Testis (tissue), 3 donors: ENCODE data around the gene MYCN. TPM values are rescaled to one million over a fixed set of nuclear protein-coding genes. Genes with fewer than 3 reads are reported as not detected.

Experiments
- DNase-seq: peaks from one replicate; pipeline ENCODE4 v3.0.0-alpha.2; 2019
- H3K27ac ChIP-seq, 2 donors: fragments of 200-600 bp; sonication (generic); one replicate each; pipeline ENCODE4 v1.5.1; 2019
- H3K27me3 ChIP-seq: fragments of 200-600 bp; sonication (generic); one replicate; pipeline ENCODE4 v1.5.1; 2019
- H3K36me3 ChIP-seq: fragments of 200-600 bp; sonication (generic); one replicate; pipeline ENCODE4 v1.5.1; 2017; ENCODE audit warnings: low read depth; ENCODE audit errors: missing control alignments
- H3K4me1 ChIP-seq: fragments of 200-600 bp; sonication (generic); one replicate; pipeline ENCODE4 v1.5.1; 2019
- H3K4me3 ChIP-seq, 2 donors: fragments of 200-600 bp; sonication (generic); one replicate each; pipeline ENCODE4 v1.5.1; 2017 to 2019
- H3K9me3 ChIP-seq: fragments of 200-600 bp; sonication (generic); one replicate; pipeline ENCODE4 v1.5.1; 2017
- CTCF ChIP-seq, 3 experiments: fragments of 450-650 bp in 2 of 3; fragments of 200-600 bp in 1 of 3; sonication (generic) in 1 of 3; IDR thresholded peaks; one replicate each; pipeline ENCODE4 v1.5.1; 2016 to 2019; ENCODE audit warnings: antibody characterized with exemption in 3 of 3, mild to moderate bottlenecking in 2 of 3, moderate library complexity in 1 of 3
- POLR2A ChIP-seq: fragments of 450-650 bp; IDR thresholded peaks from one replicate; pipeline ENCODE4 v1.6.1; 2017; ENCODE audit warnings: antibody characterized with exemption, mild to moderate bottlenecking, moderate library complexity
- WGBS, 2 donors: methylation state at CpG; one replicate each; pipeline ENCODE4 v1.1.5; 2018; 5-methylcytosine and 5-hydroxymethylcytosine counted together
- intact Hi-C: fragments of 100-400 bp; cut with DNase I; formaldehyde crosslinking; loops from one replicate; pipeline ENCODE4 v1.15.1; 2023; ENCODE audit warnings: low total_unique reads
- polyA plus RNA-seq: library from polyadenylated mRNA; stranded (reverse); fragments of 350-450 nt; fragmentation: Illumina TruSeq; extraction: RNeasy Lipid Tissue Mini Kit (QIAGEN cat#74804); gene quantifications from one replicate; pipeline ENCODE4 v1.2.3, GENCODE V29; 2014; ENCODE audit warnings: low read depth, low replicate concordance; ENCODE audit not compliant: insufficient read depth
- total RNA-seq, 2 donors: library from RNA; depleted of rRNA; stranded (reverse); fragments of >200 nt; gene quantifications; one replicate each; pipeline ENCODE4 v1.2.3, GENCODE V29; 2016

Gene MYCN
- total and polyA plus RNA-seq, 3 donors from 2014 or later, result 6.9 to 8.1 (median 6.9) TPM

- Histone ChIP-seq H3K4me3 (no peak overlapping the region), H3K9me3 (no peaks in the 10 kb centered on the region), H3K27ac (no peak overlapping the region), H3K36me3 (no peaks in the 10 kb centered on the region), H3K4me1 (peaks cover 5% of the 10 kb centered on the region), H3K27me3 (no peaks in the 10 kb centered on the region)
- intact Hi-C loops, result no loop called here
- 92 to 93% methylated on average over 4 to 7 of the region's 7 CpGs for WGBS, 2 donors
- no peak for TF ChIP-seq POLR2A
- no peak for TF ChIP-seq CTCF (IDR thresholded peaks at IDR 0.05)
- DNase-seq, result no peak
Measured at GRCh38 chr2:15985531-15985930, 45.2 kb downstream of the MYCN start.

GRCh38 chr2:15986068-15986560 is 45.8 kb downstream of the MYCN start:
- TF ChIP-seq POLR2A (no peak), CTCF (IDR thresholded peaks at IDR 0.05) (no peak)
- Histone ChIP-seq H3K36me3 (no peaks in the 10 kb centered on the region), H3K4me1 (peaks cover 5% of the 10 kb centered on the region), H3K9me3 (no peaks in the 10 kb centered on the region), H3K4me3 (no peak overlapping the region), H3K27me3 (no peaks in the 10 kb centered on the region), H3K27ac (no peak overlapping the region)
- no peak for DNase-seq
- WGBS, 2 donors, result 45 to 66% methylated on average over 8 to 9 of the region's 9 CpGs
- intact Hi-C loops, result no loop called here

GRCh38 chr2:15986644-15987043 is 46.3 kb downstream of the MYCN start:
- H3K4me1 ChIP-seq, result peaks cover 5% of the 10 kb centered on the region
- intact Hi-C loops, result no loop called here
- H3K27ac ChIP-seq, result no peak overlapping the region
- TF ChIP-seq POLR2A, result no peak
- no peak for TF ChIP-seq CTCF (IDR thresholded peaks at IDR 0.05)
- 86 to 88% methylated on average over 4 of the region's 4 CpGs for WGBS, 2 donors
- DNase-seq, result no peak
- H3K36me3 ChIP-seq, result no peaks in the 10 kb centered on the region
- no peak overlapping the region for H3K4me3 ChIP-seq
- H3K27me3 ChIP-seq, result no peaks in the 10 kb centered on the region
- no peaks in the 10 kb centered on the region for H3K9me3 ChIP-seq

GRCh38 chr2:15988733-15989132 is 48.4 kb downstream of the MYCN start:
- no peak overlapping the region for H3K27ac ChIP-seq
- 77 to 79% methylated on average over 5 of the region's 5 CpGs for WGBS, 2 donors
- no peaks in the 10 kb centered on the region for H3K9me3 ChIP-seq
- H3K4me1 ChIP-seq, result peaks cover 5% of the 10 kb centered on the region
- H3K36me3 ChIP-seq, result no peaks in the 10 kb centered on the region
- intact Hi-C loops, result no loop called here
- DNase-seq, result no peak
- TF ChIP-seq CTCF (IDR thresholded peaks at IDR 0.05), result no peak
- no peak for TF ChIP-seq POLR2A
- no peaks in the 10 kb centered on the region for H3K27me3 ChIP-seq
- H3K4me3 ChIP-seq, result no peak overlapping the region

GRCh38 chr2:15989559-15989958 is 49.2 kb downstream of the MYCN start:
- Histone ChIP-seq H3K4me3 (no peak overlapping the region), H3K27me3 (no peaks in the 10 kb centered on the region), H3K4me1 (peaks cover 4% of the 10 kb centered on the region), H3K9me3 (no peaks in the 10 kb centered on the region), H3K36me3 (no peaks in the 10 kb centered on the region), H3K27ac (no peak overlapping the region)
- TF ChIP-seq CTCF (IDR thresholded peaks at IDR 0.05) (no peak), POLR2A (no peak)
- 61 to 69% methylated on average over 6 to 7 of the region's 7 CpGs for WGBS, 2 donors
- intact Hi-C loops, result no loop called here
- DNase-seq, result no peak
